Suprapubic skin (tissue), 4 donors: ENCODE data around the gene MPP4.

ENCODE experiments used
- POLR2A ChIP-seq, 2 donors: fragments of 450-650 bp; IDR thresholded peaks; one replicate each; pipeline ENCODE4 v1.6.1; 2017; ENCODE audit warnings: antibody characterized with exemption in 2 of 2, mild to moderate bottlenecking in 2 of 2, moderate library complexity in 2 of 2
- POLR2AphosphoS5 ChIP-seq, 3 donors: sonication (generic); formaldehyde crosslinking; IDR thresholded peaks; one replicate each; pipeline ENCODE4 v1.6.1; 2017; ENCODE audit warnings: antibody characterized with exemption in 3 of 3
- TF ChIP-seq, protein P1 (sequence below), 2 donors: fragments of 200-600 bp in 1 of 2; fragments of 450-650 bp in 1 of 2; sonication (generic) in 1 of 2; IDR thresholded peaks; one replicate each; pipeline ENCODE4 v1.5.1; 2016 to 2019; ENCODE audit warnings: antibody characterized with exemption in 2 of 2, mild to moderate bottlenecking in 1 of 2, moderate library complexity in 1 of 2

DNA sequence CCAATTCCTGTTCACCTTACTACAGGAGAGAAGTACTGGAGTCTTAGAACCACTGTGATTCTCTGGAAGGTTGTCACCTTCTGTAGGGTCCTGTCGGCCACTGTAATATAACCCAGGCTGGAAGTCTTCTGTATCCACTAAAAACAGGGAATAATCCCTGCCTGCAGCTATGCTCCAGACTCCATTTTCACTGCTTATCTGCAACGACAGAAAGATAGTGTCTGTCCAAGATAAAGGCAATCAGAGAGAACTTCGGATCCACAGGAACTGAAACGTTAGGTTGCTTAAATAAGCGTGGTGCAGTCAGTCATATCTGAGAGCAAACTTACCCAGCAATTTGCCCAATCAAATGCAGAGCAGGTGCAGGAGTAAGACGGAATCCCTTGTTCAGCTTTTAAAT lies 48.1 kb upstream of the MPP4 start:
- TF ChIP-seq, protein P1, sequence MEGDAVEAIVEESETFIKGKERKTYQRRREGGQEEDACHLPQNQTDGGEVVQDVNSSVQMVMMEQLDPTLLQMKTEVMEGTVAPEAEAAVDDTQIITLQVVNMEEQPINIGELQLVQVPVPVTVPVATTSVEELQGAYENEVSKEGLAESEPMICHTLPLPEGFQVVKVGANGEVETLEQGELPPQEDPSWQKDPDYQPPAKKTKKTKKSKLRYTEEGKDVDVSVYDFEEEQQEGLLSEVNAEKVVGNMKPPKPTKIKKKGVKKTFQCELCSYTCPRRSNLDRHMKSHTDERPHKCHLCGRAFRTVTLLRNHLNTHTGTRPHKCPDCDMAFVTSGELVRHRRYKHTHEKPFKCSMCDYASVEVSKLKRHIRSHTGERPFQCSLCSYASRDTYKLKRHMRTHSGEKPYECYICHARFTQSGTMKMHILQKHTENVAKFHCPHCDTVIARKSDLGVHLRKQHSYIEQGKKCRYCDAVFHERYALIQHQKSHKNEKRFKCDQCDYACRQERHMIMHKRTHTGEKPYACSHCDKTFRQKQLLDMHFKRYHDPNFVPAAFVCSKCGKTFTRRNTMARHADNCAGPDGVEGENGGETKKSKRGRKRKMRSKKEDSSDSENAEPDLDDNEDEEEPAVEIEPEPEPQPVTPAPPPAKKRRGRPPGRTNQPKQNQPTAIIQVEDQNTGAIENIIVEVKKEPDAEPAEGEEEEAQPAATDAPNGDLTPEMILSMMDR (IDR thresholded peaks at IDR 0.05), result no peak
- TF ChIP-seq POLR2AphosphoS5 (IDR thresholded peaks at IDR 0.05), result no peak
- no peak for TF ChIP-seq POLR2A (IDR thresholded peaks at IDR 0.05)
